ENCODE results near the gene GAS7. TPM values are rescaled to one million over a fixed set of nuclear protein-coding genes. Genes with fewer than 3 reads are reported as not detected.

Gene GAS7
- total and polyA plus RNA-seq, 2 experiments from 2014 or later = 25.8 to 27.3 TPM

- Histone ChIP-seq H3K79me2 (no peaks in the 10 kb centered on the region), H3K4me2 (no peak overlapping the region), H2AFZ (no peak overlapping the region), H3K36me3 (replicated peaks; ENCODE audit: insufficient read depth, low read depth) (no peaks in the 10 kb centered on the region), H3K9me3 (ENCODE audit: low read depth) (no peaks in the 10 kb centered on the region), H3K4me3 (no peak overlapping the region), H4K20me1 (ENCODE audit: insufficient read depth, poor library complexity, severe bottlenecking) (no peaks in the 10 kb centered on the region), H3K9me2 (replicated peaks; ENCODE audit: insufficient read depth) (no peaks in the 10 kb centered on the region), H3K4me1 (ENCODE audit: insufficient read depth) (peaks cover 4% of the 10 kb centered on the region), H3K27me3 (no peaks in the 10 kb centered on the region), H3K27ac (no peak overlapping the region)
- DNase-seq (ENCODE audit: low spot score) = peak; percentile 40
- 29% methylated on average over 4 of the region's 4 CpGs for WGBS (ENCODE audit: low lambda C conversion rate, missing lambda C conversion rate)
- no peak for TF ChIP-seq EZH2 (IDR thresholded peaks at IDR 0.05; ENCODE audit: borderline replicate concordance)
- TF ChIP-seq CTCF (IDR thresholded peaks at IDR 0.05; ENCODE audit: poor library complexity) = peak; percentile 42
These were observed 292.5 kb downstream of the GAS7 start for GRCh38 chr17:9905902-9906301.

DNA sequence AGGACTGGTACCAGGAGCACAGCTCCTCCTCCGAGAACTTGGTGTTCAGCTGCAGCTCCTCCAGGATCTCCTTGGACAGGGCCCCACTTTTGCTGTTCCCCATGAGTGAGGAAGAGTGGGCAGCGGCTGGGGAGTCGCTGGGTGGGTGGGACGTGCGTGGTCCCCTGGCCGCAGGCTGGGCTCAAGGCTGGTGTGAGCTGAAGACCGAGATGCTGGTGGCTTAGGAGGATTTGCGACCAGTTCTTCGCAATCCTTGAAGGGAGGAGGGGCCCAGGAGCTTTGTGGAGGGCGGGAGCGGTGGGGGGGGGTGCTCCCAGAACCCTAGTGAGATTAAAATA, 293.4 kb downstream of the GAS7 start, which contains the start of gene RCVRN:
RCVRN (minus strand) TSS at position 194 of the 338 bp plus-strand sequence; CDS start at position 103, 91 bp downstream.
- H3K79me2 ChIP-seq = no peaks in the 10 kb centered on the region
- no peak within 1 kb of the TSS for H2AFZ ChIP-seq
- peaks cover 4% of the 10 kb centered on the region for H3K4me1 ChIP-seq (ENCODE audit: insufficient read depth)
- no peak within 1 kb of the TSS for H3K4me2 ChIP-seq
- no peaks in the 10 kb centered on the region for H3K9me2 ChIP-seq (replicated peaks; ENCODE audit: insufficient read depth)
- no peaks in the 10 kb centered on the region for H3K27me3 ChIP-seq
- H4K20me1 ChIP-seq (ENCODE audit: insufficient read depth, poor library complexity, severe bottlenecking) = no peaks in the 10 kb centered on the region
- DNase-seq (ENCODE audit: low spot score) = no peak
- WGBS (ENCODE audit: low lambda C conversion rate, missing lambda C conversion rate) = 95% methylated on average over 9 of the region's 11 CpGs
- no peaks in the 10 kb centered on the region for H3K36me3 ChIP-seq (replicated peaks; ENCODE audit: insufficient read depth, low read depth)
- H3K9me3 ChIP-seq (ENCODE audit: low read depth) = no peaks in the 10 kb centered on the region
- no peak within 1 kb of the TSS for H3K4me3 ChIP-seq
- H3K27ac ChIP-seq = no peak within 1 kb of the TSS
- TF ChIP-seq EZH2phosphoT487 (IDR thresholded peaks at IDR 0.05; ENCODE audit: low read depth, severe bottlenecking, unreplicated experiment) (no peak), EZH2 (IDR thresholded peaks at IDR 0.05; ENCODE audit: borderline replicate concordance) (no peak), CTCF (IDR thresholded peaks at IDR 0.05; ENCODE audit: poor library complexity) (no peak)

DNA sequence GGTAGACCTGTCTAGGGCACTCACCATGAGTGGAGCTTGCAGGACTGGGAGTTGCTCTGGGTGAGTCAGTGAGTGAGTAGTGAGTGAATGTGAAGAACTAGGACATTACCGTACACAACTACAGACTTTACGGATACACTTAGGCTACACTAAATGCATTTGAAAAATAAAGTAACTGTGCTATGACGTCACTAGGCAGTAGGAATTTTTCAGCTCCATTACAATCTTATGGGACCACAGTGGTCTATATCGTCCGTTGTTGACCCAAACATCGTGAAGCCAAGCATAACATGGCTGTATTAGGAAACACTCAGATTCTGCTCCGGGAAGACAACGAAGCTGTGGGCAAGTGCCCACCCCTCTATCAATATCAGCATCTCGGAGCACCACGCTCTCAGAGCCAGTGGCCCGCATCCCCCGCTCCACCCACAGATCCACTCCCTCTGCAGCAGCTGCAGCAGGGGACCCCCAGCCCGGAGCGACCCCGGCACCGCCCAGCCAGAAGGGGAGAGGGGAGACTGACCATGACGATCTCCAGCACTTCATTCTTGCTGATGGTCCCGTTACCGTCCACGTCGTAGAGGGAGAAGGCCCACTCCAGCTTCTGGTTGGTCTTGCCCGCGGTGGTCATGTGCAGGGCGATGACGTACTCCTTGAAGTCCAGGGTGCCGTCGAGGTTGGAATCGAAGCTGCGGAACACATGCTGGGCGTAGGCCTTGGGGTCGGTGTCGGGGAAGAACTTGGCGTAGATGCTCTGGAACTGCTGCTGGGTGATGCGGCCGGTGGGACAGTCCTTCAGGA, 293.9 kb downstream of the GAS7 start:
- no peak for DNase-seq (ENCODE audit: low spot score)
- 97% methylated on average over 34 of the region's 35 CpGs for WGBS (ENCODE audit: low lambda C conversion rate, missing lambda C conversion rate)
- Histone ChIP-seq H2AFZ (no peak overlapping the region), H3K36me3 (replicated peaks; ENCODE audit: insufficient read depth, low read depth) (no peaks in the 10 kb centered on the region), H3K4me3 (no peak overlapping the region), H3K9me2 (replicated peaks; ENCODE audit: insufficient read depth) (no peaks in the 10 kb centered on the region), H3K79me2 (no peaks in the 10 kb centered on the region), H4K20me1 (ENCODE audit: insufficient read depth, poor library complexity, severe bottlenecking) (no peaks in the 10 kb centered on the region), H3K27me3 (no peaks in the 10 kb centered on the region), H3K4me2 (no peak overlapping the region), H3K27ac (no peak overlapping the region), H3K9me3 (ENCODE audit: low read depth) (no peaks in the 10 kb centered on the region), H3K4me1 (ENCODE audit: insufficient read depth) (peaks cover 8% of the 10 kb centered on the region)
- TF ChIP-seq EZH2 (IDR thresholded peaks at IDR 0.05; ENCODE audit: borderline replicate concordance) (no peak), EZH2phosphoT487 (IDR thresholded peaks at IDR 0.05; ENCODE audit: low read depth, severe bottlenecking, unreplicated experiment) (no peak), CTCF (IDR thresholded peaks at IDR 0.05; ENCODE audit: poor library complexity) (no peak)
